Neural cell (in vitro differentiated cells): ENCODE results near the gene ECEL1.

ENCODE experiments used
- EZH2 ChIP-seq: fragments of 200-600, 300-800 bp; shearing (Covaris generic), sonication (generic); IDR thresholded peaks from 2 replicates; pipeline ENCODE4 v1.6.1; 2014; ENCODE audit warnings: antibody characterized with exemption, low read length, borderline replicate concordance, mild to moderate bottlenecking; ENCODE audit not compliant: insufficient read depth, poor library complexity, severe bottlenecking
- POLR2AphosphoS5 ChIP-seq: IDR thresholded peaks from 2 replicates; pipeline ENCODE4 v1.6.1; 2012
- TF ChIP-seq, protein P1 (sequence below): fragments of 450-650 bp; IDR thresholded peaks from 2 replicates; pipeline ENCODE4 v1.5.1; 2014; ENCODE audit warnings: antibody characterized with exemption, mild to moderate bottlenecking, moderate library complexity; ENCODE audit not compliant: poor library complexity, severe bottlenecking
- TF ChIP-seq, protein P2 (sequence below): IDR thresholded peaks from 2 replicates; pipeline ENCODE4 v1.6.1; 2012; ENCODE audit warnings: borderline replicate concordance

- TF ChIP-seq, protein P1, sequence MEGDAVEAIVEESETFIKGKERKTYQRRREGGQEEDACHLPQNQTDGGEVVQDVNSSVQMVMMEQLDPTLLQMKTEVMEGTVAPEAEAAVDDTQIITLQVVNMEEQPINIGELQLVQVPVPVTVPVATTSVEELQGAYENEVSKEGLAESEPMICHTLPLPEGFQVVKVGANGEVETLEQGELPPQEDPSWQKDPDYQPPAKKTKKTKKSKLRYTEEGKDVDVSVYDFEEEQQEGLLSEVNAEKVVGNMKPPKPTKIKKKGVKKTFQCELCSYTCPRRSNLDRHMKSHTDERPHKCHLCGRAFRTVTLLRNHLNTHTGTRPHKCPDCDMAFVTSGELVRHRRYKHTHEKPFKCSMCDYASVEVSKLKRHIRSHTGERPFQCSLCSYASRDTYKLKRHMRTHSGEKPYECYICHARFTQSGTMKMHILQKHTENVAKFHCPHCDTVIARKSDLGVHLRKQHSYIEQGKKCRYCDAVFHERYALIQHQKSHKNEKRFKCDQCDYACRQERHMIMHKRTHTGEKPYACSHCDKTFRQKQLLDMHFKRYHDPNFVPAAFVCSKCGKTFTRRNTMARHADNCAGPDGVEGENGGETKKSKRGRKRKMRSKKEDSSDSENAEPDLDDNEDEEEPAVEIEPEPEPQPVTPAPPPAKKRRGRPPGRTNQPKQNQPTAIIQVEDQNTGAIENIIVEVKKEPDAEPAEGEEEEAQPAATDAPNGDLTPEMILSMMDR = no peak
- TF ChIP-seq, protein P2, sequence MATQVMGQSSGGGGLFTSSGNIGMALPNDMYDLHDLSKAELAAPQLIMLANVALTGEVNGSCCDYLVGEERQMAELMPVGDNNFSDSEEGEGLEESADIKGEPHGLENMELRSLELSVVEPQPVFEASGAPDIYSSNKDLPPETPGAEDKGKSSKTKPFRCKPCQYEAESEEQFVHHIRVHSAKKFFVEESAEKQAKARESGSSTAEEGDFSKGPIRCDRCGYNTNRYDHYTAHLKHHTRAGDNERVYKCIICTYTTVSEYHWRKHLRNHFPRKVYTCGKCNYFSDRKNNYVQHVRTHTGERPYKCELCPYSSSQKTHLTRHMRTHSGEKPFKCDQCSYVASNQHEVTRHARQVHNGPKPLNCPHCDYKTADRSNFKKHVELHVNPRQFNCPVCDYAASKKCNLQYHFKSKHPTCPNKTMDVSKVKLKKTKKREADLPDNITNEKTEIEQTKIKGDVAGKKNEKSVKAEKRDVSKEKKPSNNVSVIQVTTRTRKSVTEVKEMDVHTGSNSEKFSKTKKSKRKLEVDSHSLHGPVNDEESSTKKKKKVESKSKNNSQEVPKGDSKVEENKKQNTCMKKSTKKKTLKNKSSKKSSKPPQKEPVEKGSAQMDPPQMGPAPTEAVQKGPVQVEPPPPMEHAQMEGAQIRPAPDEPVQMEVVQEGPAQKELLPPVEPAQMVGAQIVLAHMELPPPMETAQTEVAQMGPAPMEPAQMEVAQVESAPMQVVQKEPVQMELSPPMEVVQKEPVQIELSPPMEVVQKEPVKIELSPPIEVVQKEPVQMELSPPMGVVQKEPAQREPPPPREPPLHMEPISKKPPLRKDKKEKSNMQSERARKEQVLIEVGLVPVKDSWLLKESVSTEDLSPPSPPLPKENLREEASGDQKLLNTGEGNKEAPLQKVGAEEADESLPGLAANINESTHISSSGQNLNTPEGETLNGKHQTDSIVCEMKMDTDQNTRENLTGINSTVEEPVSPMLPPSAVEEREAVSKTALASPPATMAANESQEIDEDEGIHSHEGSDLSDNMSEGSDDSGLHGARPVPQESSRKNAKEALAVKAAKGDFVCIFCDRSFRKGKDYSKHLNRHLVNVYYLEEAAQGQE = no peak
- TF ChIP-seq EZH2 (no peak), POLR2AphosphoS5 (no peak)
These were observed 47.5 kb upstream of the ECEL1 start for GRCh38 chr2:232534940-232535651.
